LoVo (cell line): ENCODE results near the gene CRYBG2.

Experiments used
- DNase-seq: peaks from one replicate; pipeline ENCODE4 v3.0.0-alpha.2; 2016; ENCODE audit warnings: low spot score

The CRYBG2 gene

GRCh38 chr1:26279456-26280332 is 74.2 kb downstream of the CRYBG2 start, which contains the start of gene SH3BGRL3:
Gene SH3BGRL3 (plus strand): TSS chr1:26280086. CDS start chr1:26280156, 70 bp downstream.
- DNase-seq = peak; percentile 90

GRCh38 chr1:26278724-26279455 is 75.0 kb downstream of the CRYBG2 start:
- DNase-seq = peak; percentile 66

GRCh38 chr1:26278303-26278702 is 75.6 kb downstream of the CRYBG2 start:
- DNase-seq = peak; percentile 81

- DNase-seq = no peak
These were observed 76.2 kb downstream of the CRYBG2 start for GRCh38 chr1:26277719-26278118.

- DNase-seq = no peak
These were observed 76.7 kb downstream of the CRYBG2 start for GRCh38 chr1:26277261-26277661.

GRCh38 chr1:26276432-26276838 is 77.5 kb downstream of the CRYBG2 start:
- peak; percentile 77 for DNase-seq

GRCh38 chr1:26275580-26276431 is 78.1 kb downstream of the CRYBG2 start:
- DNase-seq = peak; percentile 86

GRCh38 chr1:26274801-26275425 is 79.0 kb downstream of the CRYBG2 start:
- no peak for DNase-seq
